Neural progenitor cell (in vitro differentiated cells): ENCODE results near the gene ASCL5. TPM values are rescaled to one million over a fixed set of nuclear protein-coding genes. Genes with fewer than 3 reads are reported as not detected.

ENCODE experiments used
- DNase-seq: peaks from one replicate; pipeline ENCODE4 v3.0.0-alpha.2; 2016; ENCODE audit warnings: low spot score
- H2AFZ ChIP-seq: fragments of 200-600 bp; sonication (generic); replicated peaks from 2 replicates; pipeline ENCODE4 v1.6.1; 2016; ENCODE audit warnings: antibody characterized with exemption
- H3F3A ChIP-seq: fragments of 200-600 bp; sonication (generic); 2 replicates; pipeline ENCODE4 v1.6.1; 2016; ENCODE audit warnings: antibody characterized with exemption, low read depth
- H3K27ac ChIP-seq: fragments of 200-600 bp; sonication (generic); 2 replicates; pipeline ENCODE4 v1.5.1; 2016; ENCODE audit warnings: mild to moderate bottlenecking
- H3K27me3 ChIP-seq: fragments of 200-600 bp; sonication (generic); 2 replicates; pipeline ENCODE4 v1.6.1; 2016; ENCODE audit warnings: mild to moderate bottlenecking, moderate library complexity
- H3K36me3 ChIP-seq: fragments of 200-600 bp; sonication (generic); 2 replicates; pipeline ENCODE4 v1.5.1; 2016
- H3K4me1 ChIP-seq: fragments of 200-600 bp; sonication (generic); 2 replicates; pipeline ENCODE4 v1.6.1; 2016; ENCODE audit warnings: mixed run types
- H3K4me2 ChIP-seq: fragments of 200-600 bp; sonication (generic); 2 replicates; pipeline ENCODE4 v1.6.1; 2016
- H3K4me3 ChIP-seq: fragments of 200-600 bp; sonication (generic); 2 replicates; pipeline ENCODE4 v1.5.1; 2016
- H3K79me2 ChIP-seq: fragments of 200-600 bp; sonication (generic); 2 replicates; pipeline ENCODE4 v1.6.1; 2016; ENCODE audit warnings: low read depth
- H3K9ac ChIP-seq: fragments of 200-600 bp; sonication (generic); 2 replicates; pipeline ENCODE4 v1.6.1; 2016
- H3K9me3 ChIP-seq: fragments of 200-600 bp; sonication (generic); 2 replicates; pipeline ENCODE4 v1.5.1; 2016; ENCODE audit warnings: low read depth
- H4K20me1 ChIP-seq: fragments of 200-600 bp; sonication (generic); 2 replicates; pipeline ENCODE4 v1.6.1; 2016; ENCODE audit warnings: low read depth
- H3K27ac Mint-ChIP-seq: 3 replicates; pipeline ENCODE4 v1.8.0; 2021; ENCODE audit warnings: mixed read lengths
- H3K27me3 Mint-ChIP-seq: 2 replicates; pipeline ENCODE4 v1.8.0; 2022; ENCODE audit warnings: low read depth, mild to moderate bottlenecking, inconsistent platforms, moderate library complexity, mixed read lengths; ENCODE audit not compliant: insufficient read depth
- H3K36me3 Mint-ChIP-seq: 3 replicates; pipeline ENCODE4 v1.8.0; 2021; ENCODE audit warnings: mixed read lengths
- H3K4me1 Mint-ChIP-seq: 3 replicates; pipeline ENCODE4 v1.8.0; 2021; ENCODE audit warnings: mixed read lengths
- H3K4me3 Mint-ChIP-seq: 3 replicates; pipeline ENCODE4 v1.8.0; 2021; ENCODE audit warnings: mild to moderate bottlenecking, moderate library complexity, mixed read lengths
- H3K9me3 Mint-ChIP-seq: 3 replicates; pipeline ENCODE4 v1.8.0; 2020; ENCODE audit warnings: mixed read lengths
- EZH2 ChIP-seq: fragments of 200-600 bp; sonication (generic); IDR thresholded peaks from 2 replicates; pipeline ENCODE4 v1.6.1; 2017; ENCODE audit warnings: antibody characterized with exemption, mild to moderate bottlenecking, moderate library complexity
- EZH2phosphoT487 ChIP-seq: fragments of 200-600 bp; sonication (generic); IDR thresholded peaks from 2 replicates; pipeline ENCODE4 v1.6.1; 2017; ENCODE audit warnings: antibody characterized with exemption
- total RNA-seq: library from RNA; depleted of rRNA; stranded (reverse); fragments of >200 nt; gene quantifications from 2 replicates; pipeline ENCODE4 v1.2.3, GENCODE V29; 2015; ENCODE audit warnings: low replicate concordance
- TF ChIP-seq, protein P1 (sequence below): fragments of 200-600 bp; sonication (generic); IDR thresholded peaks from 2 replicates; pipeline ENCODE4 v1.5.1; 2017; ENCODE audit warnings: antibody characterized with exemption, mild to moderate bottlenecking

ASCL5 gene
- total RNA-seq, 1 donor from 2014 or later = not detected

DNA sequence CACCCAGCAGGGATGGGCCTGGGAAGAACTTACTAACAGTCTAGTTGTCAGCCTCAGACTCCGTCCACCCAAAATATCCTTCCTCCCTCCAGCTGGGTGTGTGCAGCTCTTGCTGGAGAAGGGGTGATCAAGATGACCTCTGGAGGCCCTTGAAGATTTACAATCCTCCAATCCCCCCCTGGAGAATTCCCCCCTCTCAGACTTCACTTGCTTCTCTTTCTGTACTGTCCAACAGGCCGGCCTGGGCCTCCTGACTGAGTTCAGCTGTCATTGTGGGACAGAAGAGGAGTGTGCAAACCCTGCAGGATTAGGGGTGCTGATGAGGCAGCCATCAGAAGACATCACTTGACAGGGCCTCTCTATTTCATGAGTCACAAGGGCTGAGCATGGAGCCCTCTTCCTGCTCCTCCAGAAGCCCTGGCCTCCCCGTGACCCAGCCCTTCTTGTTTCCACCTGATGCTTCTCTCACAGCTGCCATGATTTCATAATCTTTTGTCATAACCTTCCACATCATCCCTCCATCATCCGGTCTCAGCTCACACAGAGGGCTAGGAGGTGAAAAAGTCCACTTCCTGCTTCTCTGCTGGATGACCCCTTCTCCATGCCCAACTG is 46.1 kb upstream of the ASCL5 start:
- Mint-ChIP-seq H3K27me3 (peaks cover 16% of the 10 kb centered on the region), H3K9me3 (no peaks in the 10 kb centered on the region), H3K4me1 (peaks cover 15% of the 10 kb centered on the region), H3K4me3 (no peak overlapping the region), H3K36me3 (no peaks in the 10 kb centered on the region), H3K27ac (no peak overlapping the region)
- no peaks in the 10 kb centered on the region for H3K4me1 ChIP-seq
- H3K4me3 ChIP-seq = no peak overlapping the region
- H3K79me2 ChIP-seq = no peaks in the 10 kb centered on the region
- no peak overlapping the region for H3K9ac ChIP-seq
- H3K27me3 ChIP-seq = peaks cover 27% of the 10 kb centered on the region
- H3K27ac ChIP-seq = no peak overlapping the region
- H3F3A ChIP-seq = peaks cover 18% of the 10 kb centered on the region
- TF ChIP-seq EZH2phosphoT487 = no peak
- TF ChIP-seq, protein P1, sequence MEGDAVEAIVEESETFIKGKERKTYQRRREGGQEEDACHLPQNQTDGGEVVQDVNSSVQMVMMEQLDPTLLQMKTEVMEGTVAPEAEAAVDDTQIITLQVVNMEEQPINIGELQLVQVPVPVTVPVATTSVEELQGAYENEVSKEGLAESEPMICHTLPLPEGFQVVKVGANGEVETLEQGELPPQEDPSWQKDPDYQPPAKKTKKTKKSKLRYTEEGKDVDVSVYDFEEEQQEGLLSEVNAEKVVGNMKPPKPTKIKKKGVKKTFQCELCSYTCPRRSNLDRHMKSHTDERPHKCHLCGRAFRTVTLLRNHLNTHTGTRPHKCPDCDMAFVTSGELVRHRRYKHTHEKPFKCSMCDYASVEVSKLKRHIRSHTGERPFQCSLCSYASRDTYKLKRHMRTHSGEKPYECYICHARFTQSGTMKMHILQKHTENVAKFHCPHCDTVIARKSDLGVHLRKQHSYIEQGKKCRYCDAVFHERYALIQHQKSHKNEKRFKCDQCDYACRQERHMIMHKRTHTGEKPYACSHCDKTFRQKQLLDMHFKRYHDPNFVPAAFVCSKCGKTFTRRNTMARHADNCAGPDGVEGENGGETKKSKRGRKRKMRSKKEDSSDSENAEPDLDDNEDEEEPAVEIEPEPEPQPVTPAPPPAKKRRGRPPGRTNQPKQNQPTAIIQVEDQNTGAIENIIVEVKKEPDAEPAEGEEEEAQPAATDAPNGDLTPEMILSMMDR = no peak
- no peak for TF ChIP-seq EZH2
- H3K4me2 ChIP-seq = no peak overlapping the region
- H3K36me3 ChIP-seq = no peaks in the 10 kb centered on the region
- H4K20me1 ChIP-seq = no peaks in the 10 kb centered on the region
- H2AFZ ChIP-seq = no peak overlapping the region
- no peaks in the 10 kb centered on the region for H3K9me3 ChIP-seq
- DNase-seq = no peak

DNA sequence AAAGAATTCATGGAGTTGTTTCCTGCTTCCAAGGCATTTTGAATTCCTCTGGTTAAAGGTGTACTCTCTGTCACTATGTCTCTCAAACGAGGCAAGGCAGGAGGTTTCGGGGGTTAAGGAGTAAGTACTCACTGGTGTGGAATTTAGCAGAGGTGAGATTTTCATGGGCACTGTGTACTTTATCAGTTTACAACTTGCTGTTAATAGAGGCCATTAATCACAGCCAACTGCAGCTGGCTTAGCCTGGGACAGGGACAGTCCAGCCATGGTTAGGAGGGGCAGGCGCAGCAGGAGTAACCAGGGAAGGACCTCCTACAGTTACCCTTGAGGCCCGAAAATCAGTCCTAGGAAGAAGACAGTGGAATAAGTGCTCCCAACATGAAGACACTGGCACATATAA is 45.3 kb upstream of the ASCL5 start:
- peaks cover 18% of the 10 kb centered on the region for H3F3A ChIP-seq
- peaks cover 27% of the 10 kb centered on the region for H3K27me3 ChIP-seq
- Mint-ChIP-seq H3K4me1 (peaks cover 15% of the 10 kb centered on the region), H3K36me3 (no peaks in the 10 kb centered on the region), H3K27me3 (peaks cover 11% of the 10 kb centered on the region), H3K9me3 (no peaks in the 10 kb centered on the region), H3K4me3 (peak overlapping the region; percentile 78), H3K27ac (no peak overlapping the region)
- no peaks in the 10 kb centered on the region for H3K4me1 ChIP-seq
- no peak overlapping the region for H3K4me2 ChIP-seq
- TF ChIP-seq, protein P1 = no peak
- TF ChIP-seq EZH2phosphoT487 = no peak
- no peak for TF ChIP-seq EZH2
- no peak overlapping the region for H3K27ac ChIP-seq
- H3K36me3 ChIP-seq = no peaks in the 10 kb centered on the region
- no peaks in the 10 kb centered on the region for H3K9me3 ChIP-seq
- H4K20me1 ChIP-seq = no peaks in the 10 kb centered on the region
- no peak for DNase-seq
- no peak overlapping the region for H2AFZ ChIP-seq
- H3K9ac ChIP-seq = no peak overlapping the region
- H3K4me3 ChIP-seq = no peak overlapping the region
- H3K79me2 ChIP-seq = no peaks in the 10 kb centered on the region

DNA sequence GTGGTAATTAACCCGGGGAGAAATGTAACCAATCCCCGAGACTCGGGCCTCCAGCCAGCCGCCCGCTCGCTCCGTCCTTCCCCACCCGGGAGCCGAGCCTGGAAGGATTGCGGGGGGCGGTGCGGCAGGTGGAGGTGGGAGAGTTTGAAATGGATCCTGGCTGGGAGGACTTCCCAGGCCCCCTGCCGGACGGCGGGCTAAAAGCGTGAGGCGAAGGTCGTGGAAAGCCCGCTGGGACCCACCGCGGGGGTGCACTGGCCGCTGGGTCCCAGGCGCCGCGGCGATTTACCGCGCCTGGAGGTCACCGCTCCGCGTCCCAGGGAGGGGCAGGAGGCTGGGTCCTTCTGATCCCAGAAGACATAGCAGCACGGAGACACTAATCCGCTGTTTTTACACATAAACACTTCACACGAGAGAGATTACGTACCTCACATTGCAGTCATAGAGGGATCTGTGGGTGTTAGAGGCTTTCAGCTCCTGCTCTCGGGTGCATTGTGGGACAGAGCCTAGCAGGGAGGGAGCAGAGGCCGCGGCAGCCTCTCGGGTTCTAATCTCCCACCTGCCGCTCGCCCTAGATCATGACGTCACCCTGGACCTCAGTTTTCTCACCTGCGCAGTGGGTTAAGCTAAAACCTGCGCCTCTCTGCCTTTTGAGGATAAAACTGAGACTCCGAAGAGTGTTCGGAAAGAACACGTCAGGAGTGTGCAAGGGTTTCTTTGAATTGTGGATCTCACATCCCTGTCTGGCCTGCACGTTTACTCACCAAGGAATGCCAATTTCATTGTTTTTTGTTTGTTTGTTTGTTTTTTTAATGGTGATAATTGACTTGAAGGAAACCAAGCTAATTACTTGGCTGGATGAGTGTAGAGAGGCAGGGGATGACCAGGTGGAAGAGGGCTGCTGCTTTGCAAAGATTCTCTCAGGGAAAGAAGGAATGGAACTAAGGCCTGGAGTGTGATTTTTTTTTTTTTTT is 44.4 kb upstream of the ASCL5 start:
- no peak overlapping the region for H3K27ac Mint-ChIP-seq
- Histone ChIP-seq H3K27me3 (peaks cover 27% of the 10 kb centered on the region), H3F3A (peaks cover 18% of the 10 kb centered on the region), H3K79me2 (no peaks in the 10 kb centered on the region), H3K9ac (no peak overlapping the region), H3K4me3 (peak overlapping the region; percentile 64), H3K36me3 (no peaks in the 10 kb centered on the region), H3K27ac (no peak overlapping the region), H3K4me2 (peak overlapping the region; percentile 91), H3K9me3 (no peaks in the 10 kb centered on the region), H2AFZ (peak overlapping the region; percentile 91), H3K4me1 (no peaks in the 10 kb centered on the region), H4K20me1 (no peaks in the 10 kb centered on the region)
- H3K4me1 Mint-ChIP-seq = peaks cover 17% of the 10 kb centered on the region
- no peaks in the 10 kb centered on the region for H3K9me3 Mint-ChIP-seq
- H3K27me3 Mint-ChIP-seq = peaks cover 11% of the 10 kb centered on the region
- H3K36me3 Mint-ChIP-seq = no peaks in the 10 kb centered on the region
- DNase-seq = peak; percentile 66
- no peak for TF ChIP-seq EZH2
- TF ChIP-seq, protein P1 = peak; percentile 41
- TF ChIP-seq EZH2phosphoT487 = peak; percentile 53
- peak overlapping the region; percentile 78 for H3K4me3 Mint-ChIP-seq
